Osteoblast (primary cell): Measurements from ENCODE around the gene FETUB. TPM values are rescaled to one million over a fixed set of nuclear protein-coding genes. Genes with fewer than 3 reads are reported as not detected.

ENCODE experiments used
- DNase-seq: peaks from one replicate; pipeline ENCODE4 v3.0.0; 2011; ENCODE audit warnings: low spot score, mixed read lengths; ENCODE audit not compliant: insufficient read length; ENCODE audit errors: missing footprints
- H2AFZ ChIP-seq: 2 replicates; pipeline ENCODE4 v1.6.0; 2011; ENCODE audit warnings: mild to moderate bottlenecking, low read length
- H3K27ac ChIP-seq: 2 replicates; pipeline ENCODE4 v1.5.1; 2011; ENCODE audit warnings: mild to moderate bottlenecking, low read depth, low read length, moderate library complexity
- H3K27me3 ChIP-seq: 2 replicates; pipeline ENCODE4 v1.6.0; 2012; ENCODE audit warnings: mild to moderate bottlenecking, control low read depth, inconsistent platforms, low read length, moderate library complexity; ENCODE audit not compliant: insufficient read depth
- H3K36me3 ChIP-seq: 2 replicates; pipeline ENCODE4 v1.5.1; 2011; ENCODE audit warnings: mild to moderate bottlenecking, low read length, control low read depth, moderate library complexity; ENCODE audit not compliant: insufficient read depth
- H3K4me1 ChIP-seq: 2 replicates; pipeline ENCODE4 v1.5.1; 2011; ENCODE audit warnings: mild to moderate bottlenecking, low read length, control low read depth, moderate library complexity; ENCODE audit not compliant: insufficient read depth
- H3K4me2 ChIP-seq: 2 replicates; pipeline ENCODE4 v1.6.0; 2011; ENCODE audit warnings: mild to moderate bottlenecking, low read length; ENCODE audit not compliant: insufficient read depth
- H3K4me3 ChIP-seq: fragments of 200-600 bp; sonication (generic); 3 replicates; pipeline ENCODE4 v1.5.1; 2012; ENCODE audit warnings: mild to moderate bottlenecking, low read length, inconsistent platforms; ENCODE audit not compliant: insufficient read depth
- H3K79me2 ChIP-seq: 2 replicates; pipeline ENCODE4 v1.6.0; 2012; ENCODE audit warnings: mild to moderate bottlenecking, low read length, control low read depth, inconsistent platforms; ENCODE audit not compliant: insufficient read depth
- H3K9me3 ChIP-seq: 2 replicates; pipeline ENCODE4 v1.5.1; 2011; ENCODE audit warnings: low read depth, low read length, control low read depth
- H4K20me1 ChIP-seq: 2 replicates; pipeline ENCODE4 v1.6.0; 2012; ENCODE audit warnings: mild to moderate bottlenecking, low read length, control low read depth; ENCODE audit not compliant: insufficient read depth
- CTCF ChIP-seq: IDR thresholded peaks from 2 replicates; pipeline ENCODE4 v1.5.1; 2011; ENCODE audit warnings: mild to moderate bottlenecking, low read depth, low read length, moderate library complexity; ENCODE audit errors: extremely low read depth
- total RNA-seq: library from RNA; depleted of rRNA; stranded (reverse); fragments of >200 nt; gene quantifications from 2 replicates; pipeline ENCODE4 v1.2.3, GENCODE V29; 2012

The FETUB gene
- total RNA-seq, 1 donor, result not detected

GRCh38 chr3:186624598-186624997, 15.6 kb upstream of the FETUB start:
- Histone ChIP-seq H3K27me3 (peaks cover 8% of the 10 kb centered on the region), H3K79me2 (no peaks in the 10 kb centered on the region), H2AFZ (no peak overlapping the region), H3K4me3 (no peak overlapping the region), H3K36me3 (no peaks in the 10 kb centered on the region), H3K4me2 (no peak overlapping the region), H3K9me3 (no peaks in the 10 kb centered on the region), H4K20me1 (no peaks in the 10 kb centered on the region), H3K27ac (no peak overlapping the region), H3K4me1 (no peaks in the 10 kb centered on the region)
- TF ChIP-seq CTCF, result no peak
- DNase-seq, result no peak

- Histone ChIP-seq H3K27ac (no peak overlapping the region), H3K36me3 (no peaks in the 10 kb centered on the region), H3K4me2 (no peak overlapping the region), H3K4me3 (no peak overlapping the region), H2AFZ (no peak overlapping the region), H3K9me3 (no peaks in the 10 kb centered on the region), H3K79me2 (no peaks in the 10 kb centered on the region), H3K4me1 (no peaks in the 10 kb centered on the region), H3K27me3 (peaks cover 8% of the 10 kb centered on the region), H4K20me1 (no peaks in the 10 kb centered on the region)
- no peak for TF ChIP-seq CTCF
- DNase-seq, result no peak
These were observed 14.6 kb upstream of the FETUB start for GRCh38 chr3:186625600-186626042.

- H3K9me3 ChIP-seq, result no peaks in the 10 kb centered on the region
- H3K27ac ChIP-seq, result no peak overlapping the region
- peaks cover 5% of the 10 kb centered on the region for H3K27me3 ChIP-seq
- no peak overlapping the region for H3K4me3 ChIP-seq
- no peak overlapping the region for H2AFZ ChIP-seq
- H3K36me3 ChIP-seq, result no peaks in the 10 kb centered on the region
- no peaks in the 10 kb centered on the region for H3K4me1 ChIP-seq
- H4K20me1 ChIP-seq, result no peaks in the 10 kb centered on the region
- H3K4me2 ChIP-seq, result no peak overlapping the region
- DNase-seq, result no peak
- no peak for TF ChIP-seq CTCF
- no peaks in the 10 kb centered on the region for H3K79me2 ChIP-seq
These were observed 13.8 kb upstream of the FETUB start for GRCh38 chr3:186626254-186626847.

- H3K4me2 ChIP-seq, result no peak overlapping the region
- no peak overlapping the region for H3K4me3 ChIP-seq
- H3K9me3 ChIP-seq, result no peaks in the 10 kb centered on the region
- no peak for DNase-seq
- TF ChIP-seq CTCF, result no peak
- H3K27me3 ChIP-seq, result peaks cover 5% of the 10 kb centered on the region
- no peaks in the 10 kb centered on the region for H3K4me1 ChIP-seq
- H3K27ac ChIP-seq, result no peak overlapping the region
- H3K79me2 ChIP-seq, result no peaks in the 10 kb centered on the region
- H3K36me3 ChIP-seq, result no peaks in the 10 kb centered on the region
- no peaks in the 10 kb centered on the region for H4K20me1 ChIP-seq
- H2AFZ ChIP-seq, result no peak overlapping the region
These were observed 12.3 kb upstream of the FETUB start for GRCh38 chr3:186627852-186628414.
